Measurements from ENCODE around the gene KIF19.

KIF19 gene

GRCh38 chr17:74372426-74372825 is 46.4 kb downstream of the KIF19 start:
- TF ChIP-seq CTCF (IDR thresholded peaks at IDR 0.05; ENCODE audit: extremely low read depth, insufficient read depth, missing control alignments), result no peak
- in situ Hi-C loops (cut with MboI; ENCODE audit: low pct_unique_long_range_greater_than_20kb, low sequenced_read_pairs, unreplicated experiment), result no loop called here
- DNase-seq (ENCODE audit: low spot score), result no peak

DNA sequence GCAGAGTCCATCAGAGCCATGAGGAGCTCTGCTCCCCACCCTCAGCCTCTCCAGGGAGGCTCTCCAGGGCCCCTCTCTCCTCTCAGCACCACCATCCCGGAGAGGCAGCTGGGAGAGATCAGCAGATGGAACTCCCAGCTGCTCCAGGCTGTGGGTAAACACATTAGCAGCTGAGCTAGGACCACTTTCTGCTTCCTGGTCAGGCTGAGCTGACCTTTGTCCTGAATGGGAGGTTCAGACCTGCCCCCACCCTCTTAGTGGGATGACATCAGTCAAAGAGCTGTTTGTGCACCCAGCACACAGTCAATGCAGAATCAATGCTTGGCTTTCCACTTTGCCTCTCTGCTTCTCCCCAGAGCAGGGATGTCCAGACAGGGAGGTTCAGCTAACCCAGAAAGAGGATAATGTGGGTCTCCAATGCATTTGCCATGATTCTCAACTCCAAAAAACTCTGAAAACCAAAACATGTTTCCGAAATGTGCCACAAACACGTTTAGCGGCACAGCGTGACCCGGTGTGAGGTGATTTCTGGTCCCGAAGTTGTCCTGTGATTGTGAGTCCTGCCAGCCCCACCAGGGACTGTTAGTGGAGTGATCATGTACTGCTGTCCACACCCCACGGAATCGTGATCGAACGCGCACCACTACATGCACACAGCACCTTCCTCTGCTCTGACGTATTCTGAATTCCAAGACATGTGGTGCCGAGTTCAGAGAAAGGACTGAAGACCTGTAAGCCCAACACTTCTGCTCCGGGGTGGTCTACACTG is 48.0 kb downstream of the KIF19 start:
- in situ Hi-C loops (cut with MboI; ENCODE audit: low pct_unique_long_range_greater_than_20kb, low sequenced_read_pairs, unreplicated experiment), result no loop called here
- TF ChIP-seq CTCF (IDR thresholded peaks at IDR 0.05; ENCODE audit: extremely low read depth, insufficient read depth, missing control alignments), result no peak
- DNase-seq (ENCODE audit: low spot score), result no peak

DNA sequence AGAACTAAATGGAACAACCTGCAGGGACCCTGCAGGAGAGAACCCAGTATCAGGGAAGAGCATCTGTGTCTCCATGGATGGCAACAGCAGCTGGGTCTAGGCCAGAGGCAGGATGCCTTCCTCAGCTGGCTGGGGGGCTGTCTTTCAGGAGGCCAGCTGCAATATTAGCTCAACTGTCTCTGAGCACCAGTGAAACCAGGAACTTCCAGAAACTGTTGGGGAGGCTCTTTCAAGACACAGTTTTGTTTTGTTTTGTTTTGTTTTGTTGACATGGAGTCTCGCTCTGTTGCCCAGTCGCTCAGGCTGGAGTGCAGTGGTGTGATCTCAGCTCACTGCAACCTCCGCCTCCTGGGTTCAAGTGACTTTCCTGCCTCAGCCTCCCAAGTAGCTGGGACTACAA is 48.8 kb downstream of the KIF19 start:
- no peak for DNase-seq (ENCODE audit: low spot score)
- in situ Hi-C loops (cut with MboI; ENCODE audit: low pct_unique_long_range_greater_than_20kb, low sequenced_read_pairs, unreplicated experiment), result loop anchor here (5.0 kb wide), 1 partner anchor 82 kb away; no protein-coding TSS in a partner anchor
- TF ChIP-seq CTCF (IDR thresholded peaks at IDR 0.05; ENCODE audit: extremely low read depth, insufficient read depth, missing control alignments), result no peak

GRCh38 chr17:74379495-74380085 is 53.6 kb downstream of the KIF19 start:
- in situ Hi-C loops (cut with MboI; ENCODE audit: low pct_unique_long_range_greater_than_20kb, low sequenced_read_pairs, unreplicated experiment), result loop anchor here (5.0 kb wide), 1 partner anchor 78 kb away; no protein-coding TSS in a partner anchor
- peak; percentile 90 for DNase-seq (ENCODE audit: low spot score)
- TF ChIP-seq CTCF (IDR thresholded peaks at IDR 0.05; ENCODE audit: extremely low read depth, insufficient read depth, missing control alignments), result peak; percentile 96

- in situ Hi-C loops (cut with MboI; ENCODE audit: low pct_unique_long_range_greater_than_20kb, low sequenced_read_pairs, unreplicated experiment), result no loop called here
- DNase-seq (ENCODE audit: low spot score), result no peak
- TF ChIP-seq CTCF (IDR thresholded peaks at IDR 0.05; ENCODE audit: extremely low read depth, insufficient read depth, missing control alignments), result no peak
These were observed 54.3 kb downstream of the KIF19 start for GRCh38 chr17:74380086-74380958.
